ENCODE results near the gene CDH23.

DNA sequence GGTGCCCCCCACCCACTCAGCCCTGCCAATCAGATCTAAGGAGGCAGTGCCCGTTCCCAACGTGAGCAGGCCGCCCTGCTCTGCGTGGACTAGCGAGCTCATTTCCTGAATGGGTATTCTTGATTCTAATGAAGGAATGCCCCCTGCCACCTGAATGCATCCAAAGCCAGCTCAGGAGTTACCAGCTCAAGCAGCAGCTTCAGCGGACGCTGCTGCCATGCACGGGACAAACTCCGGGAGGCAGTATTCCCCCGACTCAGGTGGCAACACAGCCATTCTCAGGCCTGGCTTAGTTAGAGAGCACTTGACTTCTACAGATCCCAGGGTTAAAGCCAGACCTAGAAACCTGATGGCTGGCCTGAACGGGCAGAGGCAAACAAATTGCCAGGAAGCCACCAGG lies 428.5 kb downstream of the CDH23 start:
- TF ChIP-seq, protein P1, sequence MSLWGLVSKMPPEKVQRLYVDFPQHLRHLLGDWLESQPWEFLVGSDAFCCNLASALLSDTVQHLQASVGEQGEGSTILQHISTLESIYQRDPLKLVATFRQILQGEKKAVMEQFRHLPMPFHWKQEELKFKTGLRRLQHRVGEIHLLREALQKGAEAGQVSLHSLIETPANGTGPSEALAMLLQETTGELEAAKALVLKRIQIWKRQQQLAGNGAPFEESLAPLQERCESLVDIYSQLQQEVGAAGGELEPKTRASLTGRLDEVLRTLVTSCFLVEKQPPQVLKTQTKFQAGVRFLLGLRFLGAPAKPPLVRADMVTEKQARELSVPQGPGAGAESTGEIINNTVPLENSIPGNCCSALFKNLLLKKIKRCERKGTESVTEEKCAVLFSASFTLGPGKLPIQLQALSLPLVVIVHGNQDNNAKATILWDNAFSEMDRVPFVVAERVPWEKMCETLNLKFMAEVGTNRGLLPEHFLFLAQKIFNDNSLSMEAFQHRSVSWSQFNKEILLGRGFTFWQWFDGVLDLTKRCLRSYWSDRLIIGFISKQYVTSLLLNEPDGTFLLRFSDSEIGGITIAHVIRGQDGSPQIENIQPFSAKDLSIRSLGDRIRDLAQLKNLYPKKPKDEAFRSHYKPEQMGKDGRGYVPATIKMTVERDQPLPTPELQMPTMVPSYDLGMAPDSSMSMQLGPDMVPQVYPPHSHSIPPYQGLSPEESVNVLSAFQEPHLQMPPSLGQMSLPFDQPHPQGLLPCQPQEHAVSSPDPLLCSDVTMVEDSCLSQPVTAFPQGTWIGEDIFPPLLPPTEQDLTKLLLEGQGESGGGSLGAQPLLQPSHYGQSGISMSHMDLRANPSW (CRISPR knock-in tag; conservative IDR thresholded peaks at IDR 0.05; ENCODE audit: low read depth): no peak
- TF ChIP-seq MAX (CRISPR knock-in tag; IDR thresholded peaks at IDR 0.05): no peak
- TF ChIP-seq CTCF (IDR thresholded peaks at IDR 0.05): no peak
- TF ChIP-seq PRDM15 (CRISPR knock-in tag; IDR thresholded peaks at IDR 0.05): no peak

All from WTC11 (cell line).